ENCODE data around the gene CLEC4M. TPM values are rescaled to one million over a fixed set of nuclear protein-coding genes. Genes with fewer than 3 reads are reported as not detected.
"Not testable (repeated sequence)": the region's sequence is repeated elsewhere in the genome, so short reads cannot be mapped to it uniquely, and the experiment has no call there.

The CLEC4M gene
- polyA plus RNA-seq, 1 donor = 0.14 TPM

GRCh38 chr19:7742575-7742974, 20.5 kb upstream of the CLEC4M start:
- DNase-seq (ENCODE audit: low read depth) = no peak

GRCh38 chr19:7742991-7743390, 20.1 kb upstream of the CLEC4M start:
- no peak for DNase-seq (ENCODE audit: low read depth)

- no peak for DNase-seq (ENCODE audit: low read depth)
Measured at GRCh38 chr19:7743425-7743841, 19.6 kb upstream of the CLEC4M start.

GRCh38 chr19:7744199-7744786, 18.8 kb upstream of the CLEC4M start:
- no peak for DNase-seq (ENCODE audit: low read depth)

- no peak for DNase-seq (ENCODE audit: low read depth)
Measured at GRCh38 chr19:7744871-7745650, 18.0 kb upstream of the CLEC4M start.

GRCh38 chr19:7746306-7746705, 16.7 kb upstream of the CLEC4M start:
- not testable (repeated sequence) for DNase-seq (ENCODE audit: low read depth)

- no peak for DNase-seq (ENCODE audit: low read depth)
Measured at GRCh38 chr19:7746903-7747884, 15.8 kb upstream of the CLEC4M start, which contains the start of gene CD209. TSS of gene CD209 (minus strand) at chr19:7747534. CDS start at chr19:7747511, 23 bp downstream.

GRCh38 chr19:7748171-7748570, 14.9 kb upstream of the CLEC4M start:
- DNase-seq (ENCODE audit: low read depth) = no peak

GRCh38 chr19:7748756-7749155, 14.3 kb upstream of the CLEC4M start:
- DNase-seq (ENCODE audit: low read depth) = no peak

GRCh38 chr19:7751157-7751783, 11.8 kb upstream of the CLEC4M start:
- no peak for DNase-seq (ENCODE audit: low read depth)

GRCh38 chr19:7756258-7756657, 6.8 kb upstream of the CLEC4M start:
- DNase-seq (ENCODE audit: low read depth) = no peak

GRCh38 chr19:7757358-7757757, 5.7 kb upstream of the CLEC4M start:
- no peak for DNase-seq (ENCODE audit: low read depth)

GRCh38 chr19:7759156-7759555, 3.9 kb upstream of the CLEC4M start:
- DNase-seq (ENCODE audit: low read depth) = no peak

- no peak for DNase-seq (ENCODE audit: low read depth)
Measured at GRCh38 chr19:7763696-7764095, 653 bp downstream of the CLEC4M start.

- DNase-seq (ENCODE audit: low read depth) = not testable (repeated sequence)
Measured at GRCh38 chr19:7764157-7764556, 1.1 kb downstream of the CLEC4M start.

GRCh38 chr19:7765043-7765442, 2.0 kb downstream of the CLEC4M start:
- DNase-seq (ENCODE audit: low read depth) = not testable (repeated sequence)

- DNase-seq (ENCODE audit: low read depth) = no peak
Measured at GRCh38 chr19:7766535-7766934, 3.5 kb downstream of the CLEC4M start.

- DNase-seq (ENCODE audit: low read depth) = no peak
Measured at GRCh38 chr19:7767487-7767886, 4.4 kb downstream of the CLEC4M start.

GRCh38 chr19:7769171-7769570, 6.1 kb downstream of the CLEC4M start:
- DNase-seq (ENCODE audit: low read depth) = no peak

- DNase-seq (ENCODE audit: low read depth) = no peak
Measured at GRCh38 chr19:7771072-7771471, 8.0 kb downstream of the CLEC4M start.

- no peak for DNase-seq (ENCODE audit: low read depth)
Measured at GRCh38 chr19:7772752-7773291, 9.8 kb downstream of the CLEC4M start.
